ENCODE measurements around the gene C10orf71. TPM values are rescaled to one million over a fixed set of nuclear protein-coding genes. Genes with fewer than 3 reads are reported as not detected.

Gene C10orf71
- total RNA-seq, 1 donor from 2014 or later: not detected

- no peak for TF ChIP-seq CTCF (IDR thresholded peaks at IDR 0.05)
- ATAC-seq (no peak), DNase-seq (no peak)
- intact Hi-C loops (cut with DNase I): no loop called here
- H3K36me3 ChIP-seq: no peaks in the 10 kb centered on the region
- no peaks in the 10 kb centered on the region for H3K27me3 ChIP-seq (ENCODE audit: low read depth)
- no peak overlapping the region for H3K4me3 ChIP-seq
- no peaks in the 10 kb centered on the region for H3K9me3 ChIP-seq
- H3K4me1 ChIP-seq: no peaks in the 10 kb centered on the region
- H3K27ac ChIP-seq: no peak overlapping the region
These were observed 30.2 kb downstream of the C10orf71 start for GRCh38 chr10:49329146-49329505.

GRCh38 chr10:49330127-49330665 is 31.2 kb downstream of the C10orf71 start:
- TF ChIP-seq CTCF (IDR thresholded peaks at IDR 0.05): no peak
- no peak for DNase-seq
- no peak for ATAC-seq
- intact Hi-C loops (cut with DNase I): no loop called here
- Histone ChIP-seq H3K4me3 (no peak overlapping the region), H3K9me3 (no peaks in the 10 kb centered on the region), H3K27ac (no peak overlapping the region), H3K27me3 (ENCODE audit: low read depth) (no peaks in the 10 kb centered on the region), H3K36me3 (no peaks in the 10 kb centered on the region), H3K4me1 (no peaks in the 10 kb centered on the region)

GRCh38 chr10:49331431-49331830 is 32.5 kb downstream of the C10orf71 start:
- intact Hi-C loops (cut with DNase I): no loop called here
- DNase-seq: no peak

GRCh38 chr10:49332333-49332732 is 33.4 kb downstream of the C10orf71 start:
- no peak for TF ChIP-seq CTCF (IDR thresholded peaks at IDR 0.05)
- Histone ChIP-seq H3K27me3 (ENCODE audit: low read depth) (no peaks in the 10 kb centered on the region), H3K27ac (no peak overlapping the region), H3K4me1 (no peaks in the 10 kb centered on the region), H3K9me3 (no peaks in the 10 kb centered on the region), H3K36me3 (no peaks in the 10 kb centered on the region), H3K4me3 (no peak overlapping the region)
- ATAC-seq (no peak), DNase-seq (no peak)
- intact Hi-C loops (cut with DNase I): no loop called here

More at GRCh38 chr10:49331431-49331830, 32.5 kb downstream of the C10orf71 start:
- H3K9me3 ChIP-seq: no peaks in the 10 kb centered on the region
- no peaks in the 10 kb centered on the region for H3K36me3 ChIP-seq
- no peak overlapping the region for H3K27ac ChIP-seq
- H3K27me3 ChIP-seq (ENCODE audit: low read depth): no peaks in the 10 kb centered on the region
- no peak for TF ChIP-seq CTCF (IDR thresholded peaks at IDR 0.05)
- no peak overlapping the region for H3K4me3 ChIP-seq
- no peak for ATAC-seq
- no peaks in the 10 kb centered on the region for H3K4me1 ChIP-seq

GRCh38 chr10:49332768-49333167 is 33.8 kb downstream of the C10orf71 start:
- Histone ChIP-seq H3K36me3 (no peaks in the 10 kb centered on the region), H3K9me3 (no peaks in the 10 kb centered on the region), H3K27ac (no peak overlapping the region), H3K27me3 (ENCODE audit: low read depth) (no peaks in the 10 kb centered on the region), H3K4me1 (no peaks in the 10 kb centered on the region), H3K4me3 (no peak overlapping the region)
- TF ChIP-seq CTCF (IDR thresholded peaks at IDR 0.05): no peak
- intact Hi-C loops (cut with DNase I): no loop called here
- DNase-seq (no peak), ATAC-seq (no peak)

GRCh38 chr10:49333192-49333591 is 34.2 kb downstream of the C10orf71 start:
- no peak for DNase-seq
- Histone ChIP-seq H3K9me3 (no peaks in the 10 kb centered on the region), H3K4me3 (no peak overlapping the region), H3K27me3 (ENCODE audit: low read depth) (no peaks in the 10 kb centered on the region), H3K27ac (no peak overlapping the region), H3K36me3 (no peaks in the 10 kb centered on the region), H3K4me1 (no peaks in the 10 kb centered on the region)
- no peak for ATAC-seq
- intact Hi-C loops (cut with DNase I): no loop called here
- TF ChIP-seq CTCF (IDR thresholded peaks at IDR 0.05): no peak
